Keratinocyte (primary cell): ENCODE results near the gene GRAMD2A. TPM values are rescaled to one million over a fixed set of nuclear protein-coding genes. Genes with fewer than 3 reads are reported as not detected.

ENCODE experiments used
- DNase-seq: peaks from one replicate; pipeline ENCODE4 v3.0.0-alpha.2; 2011; ENCODE audit warnings: low read depth, missing footprints, low spot score
- FAIRE-seq: peaks from 2 replicates; lab custom pipeline; 2011; peaks lifted over from hg19 to GRCh38; lab: Jason Lieb, UNC
- H2AFZ ChIP-seq: 2 replicates; pipeline ENCODE4 v1.6.0; 2012; ENCODE audit warnings: low read length, control low read depth, inconsistent platforms; ENCODE audit not compliant: control insufficient read depth
- H3K27ac ChIP-seq: 2 replicates; pipeline ENCODE4 v1.5.1; 2011; ENCODE audit warnings: low read length; ENCODE audit not compliant: control insufficient read depth, insufficient read depth
- H3K27me3 ChIP-seq: 3 replicates; pipeline ENCODE4 v1.6.0; 2011; ENCODE audit warnings: low read length; ENCODE audit not compliant: control insufficient read depth, insufficient read depth; ENCODE audit errors: extremely low read depth
- H3K36me3 ChIP-seq, 2 experiments: 2 replicates in 1 of 2; 3 replicates in 1 of 2; pipeline ENCODE4 v1.5.1; 2011; ENCODE audit warnings: low read length in 2 of 2, mild to moderate bottlenecking in 1 of 2; ENCODE audit not compliant: control insufficient read depth in 2 of 2, insufficient read depth in 2 of 2; ENCODE audit errors: extremely low read depth in 1 of 2
- H3K4me1 ChIP-seq: 3 replicates; pipeline ENCODE4 v1.5.1; 2011; ENCODE audit warnings: low read length; ENCODE audit not compliant: control insufficient read depth, insufficient read depth; ENCODE audit errors: extremely low read depth
- H3K4me2 ChIP-seq: 3 replicates; pipeline ENCODE4 v1.6.0; 2011; ENCODE audit warnings: low read depth, low read length; ENCODE audit not compliant: control insufficient read depth, insufficient read depth; ENCODE audit errors: extremely low read depth
- H3K4me3 ChIP-seq, 3 experiments: fragments of 200-600 bp in 1 of 3; sonication (generic) in 1 of 3; 2 replicates in 2 of 3; 3 replicates in 1 of 3; pipeline ENCODE4 v1.5.1; 2011 to 2016; ENCODE audit warnings: low read length in 3 of 3, mild to moderate bottlenecking in 3 of 3, control low read depth in 2 of 3, inconsistent platforms in 1 of 3, low read depth in 1 of 3, mixed read lengths in 1 of 3, mixed run types in 1 of 3, moderate library complexity in 1 of 3; ENCODE audit not compliant: control insufficient read depth in 2 of 3, insufficient read depth in 2 of 3; ENCODE audit errors: extremely low read depth in 1 of 3
- H3K79me2 ChIP-seq: 2 replicates; pipeline ENCODE4 v1.6.0; 2012; ENCODE audit warnings: low read length; ENCODE audit not compliant: control insufficient read depth, insufficient read depth
- H3K9ac ChIP-seq: 3 replicates; pipeline ENCODE4 v1.6.0; 2011; ENCODE audit warnings: low read length; ENCODE audit not compliant: control insufficient read depth, insufficient read depth; ENCODE audit errors: extremely low read depth
- H3K9me1 ChIP-seq: 3 replicates; pipeline ENCODE4 v1.6.0; 2011; ENCODE audit warnings: low read length; ENCODE audit not compliant: control insufficient read depth, insufficient read depth; ENCODE audit errors: extremely low read depth
- H3K9me3 ChIP-seq: 2 replicates; pipeline ENCODE4 v1.5.1; 2012; ENCODE audit warnings: low read depth, low read length; ENCODE audit not compliant: control insufficient read depth
- H4K20me1 ChIP-seq: 3 replicates; pipeline ENCODE4 v1.6.0; 2011; ENCODE audit warnings: low read length; ENCODE audit not compliant: control insufficient read depth, insufficient read depth; ENCODE audit errors: extremely low read depth
- EZH2 ChIP-seq: IDR thresholded peaks from one replicate; pipeline ENCODE4 v1.6.1; 2012; ENCODE audit warnings: inconsistent platforms, mild to moderate bottlenecking, low read length, moderate library complexity
- dilution Hi-C: fragments of 300-500 bp; cut with MboI; formaldehyde crosslinking; loops from one replicate; pipeline ENCODE4 v1.7.0; 2020; ENCODE audit warnings: low sequenced_read_pairs; ENCODE audit not compliant: extremely low pct_ligation_motif_present
- polyA plus RNA-seq, 5 experiments: library from polyadenylated mRNA; depleted of rRNA in 3 of 5; stranded (reverse) in 3 of 5; stranded (forward) in 1 of 5; unstranded in 1 of 5; fragments of >200 nt; gene quantifications; 1 replicate in 1 of 5; 2 replicates in 3 of 5; 3 replicates in 1 of 5; pipeline versions ENCODE4 v1.2.1 to v1.2.3, GENCODE V29; 2011 to 2012; ENCODE audit warnings: missing spikeins in 2 of 5, low read depth in 1 of 5, low replicate concordance in 1 of 5
- TF ChIP-seq, protein P1 (sequence below), 3 experiments: IDR thresholded peaks in 1 of 3; conservative IDR thresholded peaks in 1 of 3; optimal IDR thresholded peaks in 1 of 3; 2 replicates in 2 of 3; 3 replicates in 1 of 3; pipeline versions ENCODE3 to v1.5.1; 2011; ENCODE audit warnings: low read length in 3 of 3, mild to moderate bottlenecking in 3 of 3, moderate library complexity in 2 of 3, control low read depth in 1 of 3, inconsistent platforms in 1 of 3; ENCODE audit not compliant: insufficient read depth in 2 of 3; ENCODE audit errors: extremely low read depth in 1 of 3

Gene GRAMD2A
- polyA plus RNA-seq, 1 donor (not counting 4 experiments of a cell fraction or from before 2014, with no cell fraction given) = 5.7 TPM

DNA sequence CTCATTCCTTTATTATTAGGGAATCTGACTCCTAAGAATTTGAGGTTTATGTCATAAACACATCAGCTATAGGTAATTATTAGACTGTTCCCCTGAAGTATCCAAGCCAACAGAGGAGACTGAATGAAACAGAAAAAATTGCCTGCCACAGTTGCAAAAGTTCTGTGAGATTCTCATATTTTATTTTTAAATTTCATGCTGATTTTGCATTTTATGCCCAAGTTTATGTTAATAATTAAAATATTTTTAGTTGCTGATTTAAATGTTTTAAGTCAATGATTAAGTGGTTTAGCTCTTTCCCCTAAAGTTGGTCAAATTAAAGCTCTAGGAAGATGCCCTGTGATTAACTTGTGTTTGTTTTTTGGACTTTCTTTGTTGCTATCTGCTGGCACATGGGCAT lies 69.2 kb downstream of the GRAMD2A start:
- dilution Hi-C loops = no loop called here
- no peak for TF ChIP-seq EZH2
- TF ChIP-seq, protein P1, sequence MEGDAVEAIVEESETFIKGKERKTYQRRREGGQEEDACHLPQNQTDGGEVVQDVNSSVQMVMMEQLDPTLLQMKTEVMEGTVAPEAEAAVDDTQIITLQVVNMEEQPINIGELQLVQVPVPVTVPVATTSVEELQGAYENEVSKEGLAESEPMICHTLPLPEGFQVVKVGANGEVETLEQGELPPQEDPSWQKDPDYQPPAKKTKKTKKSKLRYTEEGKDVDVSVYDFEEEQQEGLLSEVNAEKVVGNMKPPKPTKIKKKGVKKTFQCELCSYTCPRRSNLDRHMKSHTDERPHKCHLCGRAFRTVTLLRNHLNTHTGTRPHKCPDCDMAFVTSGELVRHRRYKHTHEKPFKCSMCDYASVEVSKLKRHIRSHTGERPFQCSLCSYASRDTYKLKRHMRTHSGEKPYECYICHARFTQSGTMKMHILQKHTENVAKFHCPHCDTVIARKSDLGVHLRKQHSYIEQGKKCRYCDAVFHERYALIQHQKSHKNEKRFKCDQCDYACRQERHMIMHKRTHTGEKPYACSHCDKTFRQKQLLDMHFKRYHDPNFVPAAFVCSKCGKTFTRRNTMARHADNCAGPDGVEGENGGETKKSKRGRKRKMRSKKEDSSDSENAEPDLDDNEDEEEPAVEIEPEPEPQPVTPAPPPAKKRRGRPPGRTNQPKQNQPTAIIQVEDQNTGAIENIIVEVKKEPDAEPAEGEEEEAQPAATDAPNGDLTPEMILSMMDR (optimal IDR thresholded peaks at IDR 0.05 in 1 of 3, IDR thresholded peaks at IDR 0.05 in 1 of 3, conservative IDR thresholded peaks at IDR 0.05 in 1 of 3; ENCODE audit: extremely low read depth in 1 of 3, insufficient read depth in 2 of 3, low read length in 3 of 3) = no peak
- H3K4me1 ChIP-seq = no peaks in the 10 kb centered on the region
- no peaks in the 10 kb centered on the region for H3K79me2 ChIP-seq
- no peak overlapping the region for H3K9ac ChIP-seq
- H3K27me3 ChIP-seq = no peaks in the 10 kb centered on the region
- no peak overlapping the region for H2AFZ ChIP-seq
- no peak overlapping the region for H3K4me2 ChIP-seq
- no peak overlapping the region for H3K4me3 ChIP-seq
- no peaks in the 10 kb centered on the region for H4K20me1 ChIP-seq
- H3K27ac ChIP-seq = no peak overlapping the region
- no peak for DNase-seq
- no peaks in the 10 kb centered on the region for H3K36me3 ChIP-seq
- no peak for FAIRE-seq
- no peaks in the 10 kb centered on the region for H3K9me1 ChIP-seq
- no peaks in the 10 kb centered on the region for H3K9me3 ChIP-seq

DNA sequence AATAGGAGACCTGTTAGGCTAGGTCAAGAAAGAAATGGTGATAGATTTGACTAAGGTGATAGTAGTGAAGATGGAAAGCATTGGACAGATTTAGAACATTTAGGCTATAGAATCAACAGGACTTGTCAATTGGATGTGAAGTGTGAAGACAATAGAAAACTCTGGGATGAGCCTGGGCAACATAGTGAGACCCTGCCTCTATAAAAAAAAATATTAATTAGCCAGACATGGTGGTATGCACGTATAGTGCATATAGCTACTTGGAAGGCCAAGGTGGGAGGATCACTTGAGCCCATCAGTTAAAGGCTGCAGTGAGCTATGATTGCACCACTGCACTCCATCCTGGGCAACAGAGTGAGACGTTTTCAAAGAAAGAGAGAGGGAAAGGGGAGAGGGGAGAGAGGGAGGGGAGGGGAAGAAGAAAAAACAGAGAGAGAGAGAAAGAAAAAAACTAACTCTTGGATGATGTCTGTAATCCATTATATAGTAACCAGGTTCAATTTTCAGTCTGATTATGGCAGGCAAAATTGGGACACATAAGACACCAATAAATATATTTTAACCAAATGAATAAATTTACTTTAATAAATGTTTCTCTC lies 69.8 kb downstream of the GRAMD2A start:
- H3K36me3 ChIP-seq = no peaks in the 10 kb centered on the region
- no peak overlapping the region for H3K4me2 ChIP-seq
- no peak overlapping the region for H3K4me3 ChIP-seq
- no peak for TF ChIP-seq EZH2
- TF ChIP-seq, protein P1 (optimal IDR thresholded peaks at IDR 0.05 in 1 of 3, IDR thresholded peaks at IDR 0.05 in 1 of 3, conservative IDR thresholded peaks at IDR 0.05 in 1 of 3; ENCODE audit: extremely low read depth in 1 of 3, insufficient read depth in 2 of 3, low read length in 3 of 3) = no peak
- H2AFZ ChIP-seq = no peak overlapping the region
- no peak for DNase-seq
- H3K79me2 ChIP-seq = no peaks in the 10 kb centered on the region
- no peaks in the 10 kb centered on the region for H4K20me1 ChIP-seq
- H3K9me3 ChIP-seq = no peaks in the 10 kb centered on the region
- dilution Hi-C loops = no loop called here
- H3K9me1 ChIP-seq = no peaks in the 10 kb centered on the region
- no peaks in the 10 kb centered on the region for H3K4me1 ChIP-seq
- H3K27ac ChIP-seq = no peak overlapping the region
- no peak overlapping the region for H3K9ac ChIP-seq
- no peaks in the 10 kb centered on the region for H3K27me3 ChIP-seq
- no peak for FAIRE-seq
